ELF-1 (cell line): ENCODE measurements around the gene HIVEP3.

ENCODE experiments used
- DNase-seq: peaks from one replicate; pipeline ENCODE4 v3.0.0-alpha.2; 2016; ENCODE audit warnings: low read depth, low spot score

Gene HIVEP3

DNA sequence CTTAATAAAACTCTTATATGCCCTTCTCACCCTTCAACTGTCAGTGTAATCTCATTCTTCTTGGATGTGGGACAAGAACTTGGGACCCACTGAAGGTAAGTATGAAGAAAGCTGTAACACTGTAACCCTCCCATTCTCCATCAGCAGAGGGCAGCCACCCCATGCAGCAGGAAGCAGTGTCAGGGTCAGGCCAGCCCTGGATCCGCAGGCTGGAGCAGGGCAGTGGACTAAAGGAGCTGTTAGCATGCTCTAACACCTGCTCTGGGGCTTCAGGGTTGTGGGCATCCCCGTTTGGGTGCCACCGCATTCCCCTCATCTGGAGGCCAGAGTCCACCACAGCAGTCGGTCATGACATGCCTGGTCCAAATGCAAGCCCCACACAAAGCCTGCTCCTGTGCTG is 156.5 kb downstream of the HIVEP3 start:
- DNase-seq: no peak

DNA sequence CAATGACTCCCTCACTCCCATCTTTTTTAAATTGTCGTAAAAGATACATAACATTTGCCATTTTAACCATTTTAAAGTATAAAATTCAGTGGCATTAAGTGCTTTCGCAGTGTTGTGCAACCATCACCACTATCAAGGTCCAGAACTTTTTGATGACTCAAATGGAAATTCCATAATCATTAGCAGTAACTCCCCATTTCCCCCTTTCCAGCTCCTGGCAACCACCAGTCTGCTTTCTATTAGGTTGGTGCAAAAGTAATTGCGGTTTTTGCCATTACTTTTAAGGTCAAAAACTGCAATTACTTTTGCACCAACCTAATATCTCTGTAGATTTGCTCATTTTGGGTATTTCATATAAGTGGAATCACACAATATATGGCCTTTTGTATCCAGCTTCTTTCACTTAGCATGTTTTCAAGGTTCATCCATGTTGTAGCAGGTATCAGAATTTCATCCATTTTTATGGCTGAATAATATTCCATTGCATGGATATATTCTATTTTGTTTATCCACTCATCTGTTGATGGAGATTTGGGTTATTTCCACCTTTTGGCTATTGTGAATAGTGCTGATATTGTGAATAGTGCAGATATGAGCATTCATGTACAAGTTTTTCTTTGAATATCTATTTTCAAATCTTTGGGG is 159.7 kb downstream of the HIVEP3 start:
- no peak for DNase-seq

DNA sequence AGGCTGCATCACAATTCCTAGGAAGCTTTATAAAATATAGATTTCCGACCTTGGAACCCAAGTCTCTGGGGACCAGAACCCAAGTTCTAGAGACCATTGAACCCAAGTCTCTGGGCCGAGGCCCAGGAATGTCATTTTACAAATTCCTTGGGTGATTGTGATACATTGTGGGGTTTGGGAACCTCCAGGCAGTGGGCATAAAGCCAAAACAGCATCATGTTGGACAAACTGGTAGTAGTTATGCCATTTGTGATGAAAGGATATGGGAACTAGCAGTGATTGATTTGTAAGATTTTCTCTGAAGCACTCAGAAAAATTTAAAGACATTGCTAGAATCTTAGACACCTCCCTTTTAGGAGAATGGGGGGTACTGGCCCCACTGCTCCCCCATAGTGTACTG is 160.2 kb downstream of the HIVEP3 start:
- no peak for DNase-seq

DNA sequence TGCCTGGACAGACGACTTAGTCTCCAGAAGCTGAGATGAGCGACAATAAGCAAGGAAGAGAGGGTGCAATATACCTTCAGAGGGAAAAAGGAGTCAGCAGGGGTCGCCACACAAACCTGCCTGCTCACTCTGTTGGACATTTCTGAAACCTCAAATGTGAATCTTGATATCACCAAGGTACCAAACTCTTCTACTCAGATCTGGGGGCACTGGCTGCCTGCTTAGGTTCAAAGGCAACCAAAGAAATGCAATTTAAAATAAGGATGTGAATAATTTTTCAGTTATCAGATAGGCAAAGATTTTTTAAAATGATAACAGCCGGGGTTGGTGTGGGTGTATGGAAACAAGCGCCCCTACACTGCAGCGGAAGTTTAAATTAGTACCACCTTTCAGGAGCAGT is 164.2 kb downstream of the HIVEP3 start:
- peak; percentile 14 for DNase-seq

DNA sequence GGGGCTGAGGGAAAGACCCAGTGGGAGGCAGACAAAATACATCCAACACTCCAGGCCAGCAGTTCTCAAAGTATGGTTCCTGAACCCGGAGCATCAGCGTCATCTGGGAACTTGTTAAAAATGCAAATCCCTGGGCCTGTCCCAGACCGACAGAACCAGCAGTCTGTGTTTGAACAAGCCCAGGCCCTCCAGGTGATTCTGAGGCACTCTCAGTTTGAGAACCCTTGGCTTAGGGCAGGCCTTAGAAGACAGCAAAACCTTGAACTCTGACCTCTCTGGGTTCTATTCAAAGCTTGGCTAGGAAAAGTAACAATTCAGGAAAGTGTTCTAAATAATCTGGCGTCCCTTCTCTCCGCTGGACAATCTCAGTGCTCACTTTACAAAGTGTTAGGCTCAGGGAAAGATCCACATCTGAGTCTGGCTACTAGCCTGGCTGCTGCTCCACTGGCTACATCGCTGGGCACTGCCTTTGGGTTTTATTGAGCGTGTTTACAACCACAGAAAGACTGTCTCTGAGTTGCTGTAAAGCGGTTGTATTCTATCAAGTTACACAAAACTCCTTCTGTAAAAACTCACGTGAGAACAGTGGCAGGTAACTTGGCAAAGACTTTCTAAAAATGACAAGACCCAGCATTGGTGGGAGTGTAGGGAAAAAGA is 166.1 kb downstream of the HIVEP3 start:
- DNase-seq: no peak

DNA sequence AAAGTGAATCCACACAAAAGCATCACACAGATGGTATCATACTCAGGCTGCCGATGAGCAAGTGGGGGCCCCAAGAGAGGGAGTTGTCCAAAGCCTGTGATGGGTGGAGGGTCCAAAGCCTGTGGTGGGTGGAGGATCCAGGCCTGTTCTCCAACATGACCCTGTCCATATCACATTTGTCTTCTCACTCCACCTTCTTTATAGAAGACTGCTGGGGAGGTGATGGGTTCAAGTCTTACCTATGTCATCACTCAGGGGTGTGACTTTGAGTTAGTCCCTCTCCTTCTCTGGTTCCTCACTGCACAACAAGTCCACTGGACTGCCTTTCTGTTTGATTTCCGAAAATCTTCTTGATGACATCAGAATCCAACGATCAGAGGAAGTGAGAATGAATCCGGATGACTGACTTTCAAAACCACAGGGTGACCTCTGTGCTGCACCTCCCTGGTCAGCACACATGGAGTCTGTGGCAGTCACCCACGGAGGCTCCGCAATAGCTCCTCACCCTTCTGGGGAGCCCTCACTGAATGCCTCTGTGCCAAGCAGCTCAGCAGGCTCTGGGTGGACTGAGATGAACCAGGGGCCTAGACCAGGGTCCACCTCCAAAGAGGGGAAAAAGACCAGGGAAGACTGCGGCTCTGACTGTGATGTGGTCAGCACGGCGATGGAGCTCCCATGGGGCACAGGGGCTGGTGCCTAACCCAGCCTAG is 166.8 kb downstream of the HIVEP3 start:
- DNase-seq: no peak

DNA sequence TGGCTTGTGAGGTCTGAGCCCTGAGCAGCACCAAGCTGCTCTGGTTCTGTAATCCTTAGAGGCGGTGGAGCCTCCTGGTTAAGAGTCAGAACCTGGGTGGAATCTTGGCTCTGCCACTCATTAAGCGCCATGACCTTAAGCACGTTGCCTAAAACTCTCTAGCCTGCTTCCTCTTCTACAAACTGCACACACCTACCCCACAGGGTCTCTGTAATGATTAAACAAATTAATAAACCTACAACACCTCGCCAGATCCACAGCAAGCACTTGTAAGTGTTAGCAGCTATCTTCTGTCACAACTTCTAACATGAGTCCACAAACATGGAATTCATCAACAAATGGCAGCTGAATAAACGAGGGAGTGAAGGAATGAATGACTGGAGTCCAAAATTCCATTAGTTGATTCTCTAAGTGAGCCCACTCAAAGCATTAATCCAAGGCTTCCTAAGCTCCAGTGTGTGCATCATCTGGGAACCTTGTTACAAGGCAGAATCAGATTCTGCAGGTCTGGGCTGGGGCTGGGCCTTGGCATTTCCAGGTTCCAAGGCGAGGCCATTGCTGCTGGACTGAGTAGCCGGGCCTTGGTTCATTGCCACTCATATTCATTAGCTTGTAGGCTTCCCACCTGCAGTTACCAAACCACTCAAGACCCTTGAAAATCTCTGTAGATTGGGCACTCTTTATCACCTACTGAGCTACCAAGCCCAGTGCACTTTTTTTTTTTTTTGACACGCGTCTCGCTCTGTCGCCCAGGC is 168.6 kb downstream of the HIVEP3 start:
- DNase-seq: no peak

DNA sequence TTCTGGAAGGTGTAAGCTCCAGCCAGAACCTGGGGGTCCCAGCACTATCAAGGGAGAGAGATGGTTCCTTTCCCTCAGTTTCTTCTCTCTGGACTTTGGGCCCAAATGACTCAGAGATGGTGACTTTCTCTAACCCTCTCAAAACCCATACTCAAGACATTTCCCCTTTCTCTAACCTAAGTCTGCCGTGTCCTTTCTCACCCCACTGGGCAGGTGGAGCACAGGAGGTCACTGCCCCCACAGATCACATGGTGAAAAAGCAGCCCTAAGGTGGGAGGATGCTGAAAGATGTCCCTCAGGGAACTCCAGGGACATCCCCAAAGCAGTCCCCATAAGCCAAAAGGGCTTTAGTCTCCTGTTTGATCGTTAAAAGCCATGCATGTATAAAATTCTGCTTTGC is 173.7 kb downstream of the HIVEP3 start:
- DNase-seq: no peak

DNA sequence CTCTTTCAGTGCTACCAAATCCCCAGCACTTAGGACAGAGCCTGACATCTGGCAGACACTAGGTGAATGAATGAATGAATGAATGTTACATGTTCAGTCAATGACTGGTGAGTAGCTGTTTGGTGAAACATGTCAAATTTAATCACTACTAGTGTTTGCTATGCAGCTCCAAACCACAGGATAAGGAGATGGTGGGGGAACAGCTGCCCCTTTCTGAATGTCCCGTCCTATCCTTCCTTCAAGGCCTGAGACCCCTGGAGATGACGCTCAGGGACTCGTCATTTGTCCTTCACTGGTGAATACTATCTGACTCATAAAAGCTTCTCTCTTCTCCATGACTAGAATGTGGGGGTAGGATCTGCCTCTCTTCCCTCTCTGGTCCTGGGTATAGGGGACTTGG is 175.4 kb downstream of the HIVEP3 start:
- DNase-seq: no peak

DNA sequence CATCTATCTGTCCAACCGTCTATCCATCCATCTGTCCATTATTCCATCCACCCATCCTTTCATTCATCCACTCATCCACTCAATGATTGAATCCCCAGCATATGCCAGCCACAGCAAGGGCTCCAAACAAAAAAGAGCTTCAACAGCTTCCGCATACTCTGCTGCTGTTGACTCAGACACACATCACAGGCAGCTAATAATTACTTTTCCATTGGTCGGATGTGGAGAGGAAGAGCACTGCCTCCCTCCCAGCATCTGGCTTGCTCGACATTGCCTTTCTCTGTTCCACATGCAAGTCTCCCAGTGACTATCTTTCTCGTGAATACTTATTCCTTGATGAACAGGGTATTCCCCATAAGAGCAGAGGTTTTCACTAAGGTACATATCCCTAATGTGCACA is 176.5 kb downstream of the HIVEP3 start:
- no peak for DNase-seq

DNA sequence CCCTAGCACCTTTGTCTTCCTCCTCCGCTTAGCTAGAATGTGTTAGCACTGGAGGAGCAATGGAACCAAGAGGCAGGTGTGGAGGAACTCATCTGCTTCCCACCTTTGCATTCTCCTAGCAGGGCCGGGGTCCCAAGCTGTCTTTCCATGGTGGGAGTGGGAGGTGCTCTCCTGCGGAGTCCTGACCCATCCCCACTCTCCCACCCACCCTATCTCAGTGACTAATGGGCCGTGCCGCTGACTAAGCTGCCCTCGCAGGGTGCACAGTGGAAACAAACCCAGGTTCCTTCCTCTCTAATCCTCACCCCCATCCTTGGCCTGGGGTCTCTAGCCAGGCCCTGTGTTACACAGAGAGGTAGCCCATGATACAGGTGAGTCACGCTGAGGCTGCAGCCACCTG is 177.5 kb downstream of the HIVEP3 start:
- no peak for DNase-seq

DNA sequence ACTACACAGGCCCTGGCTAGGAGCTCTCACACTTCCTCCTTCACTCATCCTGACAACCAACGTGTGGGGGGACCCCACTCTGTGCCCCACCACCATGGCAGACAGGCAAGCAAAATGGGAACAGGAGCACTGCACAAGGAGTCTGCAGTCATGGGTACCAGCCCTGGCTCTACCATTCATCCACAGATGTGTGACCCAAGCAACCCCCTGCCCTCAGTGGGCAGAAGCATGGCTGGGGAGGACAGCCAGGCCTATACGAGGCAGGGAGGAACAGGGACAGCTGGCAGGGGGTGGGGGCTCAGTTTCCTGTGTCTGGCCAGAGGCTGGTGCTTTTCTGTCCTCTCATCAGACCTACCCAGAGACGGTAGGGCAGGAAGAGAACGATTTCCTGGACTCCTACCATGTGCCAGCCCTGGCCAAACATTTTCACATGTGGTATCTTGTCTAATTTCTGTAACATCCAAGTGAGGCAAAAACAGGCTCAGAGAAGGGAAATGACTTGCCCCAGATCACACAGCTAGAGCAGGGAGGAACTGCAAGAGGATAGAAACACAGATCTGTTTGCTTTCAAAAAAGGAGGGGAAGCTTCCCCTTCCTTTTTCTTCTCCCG is 178.0 kb downstream of the HIVEP3 start:
- DNase-seq: no peak

DNA sequence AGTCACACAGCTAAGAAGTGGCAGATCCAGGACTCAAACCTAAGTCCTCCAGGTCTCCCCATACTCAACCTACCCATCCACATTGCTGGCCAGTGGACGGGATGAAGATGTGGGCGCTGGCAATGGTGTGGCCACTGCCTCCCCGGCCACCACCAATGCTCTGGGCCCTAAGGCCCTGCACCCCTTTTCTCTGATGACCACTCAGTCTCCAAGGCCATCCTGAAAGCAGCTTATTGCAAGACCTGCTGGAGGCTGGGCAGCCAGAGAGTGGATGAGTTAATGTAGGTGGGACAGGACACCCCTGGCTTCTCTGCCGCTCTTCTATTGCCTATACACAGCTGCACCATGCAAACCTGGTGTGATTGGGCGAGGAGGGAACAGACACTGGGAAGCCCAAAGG is 178.7 kb downstream of the HIVEP3 start:
- no peak for DNase-seq

DNA sequence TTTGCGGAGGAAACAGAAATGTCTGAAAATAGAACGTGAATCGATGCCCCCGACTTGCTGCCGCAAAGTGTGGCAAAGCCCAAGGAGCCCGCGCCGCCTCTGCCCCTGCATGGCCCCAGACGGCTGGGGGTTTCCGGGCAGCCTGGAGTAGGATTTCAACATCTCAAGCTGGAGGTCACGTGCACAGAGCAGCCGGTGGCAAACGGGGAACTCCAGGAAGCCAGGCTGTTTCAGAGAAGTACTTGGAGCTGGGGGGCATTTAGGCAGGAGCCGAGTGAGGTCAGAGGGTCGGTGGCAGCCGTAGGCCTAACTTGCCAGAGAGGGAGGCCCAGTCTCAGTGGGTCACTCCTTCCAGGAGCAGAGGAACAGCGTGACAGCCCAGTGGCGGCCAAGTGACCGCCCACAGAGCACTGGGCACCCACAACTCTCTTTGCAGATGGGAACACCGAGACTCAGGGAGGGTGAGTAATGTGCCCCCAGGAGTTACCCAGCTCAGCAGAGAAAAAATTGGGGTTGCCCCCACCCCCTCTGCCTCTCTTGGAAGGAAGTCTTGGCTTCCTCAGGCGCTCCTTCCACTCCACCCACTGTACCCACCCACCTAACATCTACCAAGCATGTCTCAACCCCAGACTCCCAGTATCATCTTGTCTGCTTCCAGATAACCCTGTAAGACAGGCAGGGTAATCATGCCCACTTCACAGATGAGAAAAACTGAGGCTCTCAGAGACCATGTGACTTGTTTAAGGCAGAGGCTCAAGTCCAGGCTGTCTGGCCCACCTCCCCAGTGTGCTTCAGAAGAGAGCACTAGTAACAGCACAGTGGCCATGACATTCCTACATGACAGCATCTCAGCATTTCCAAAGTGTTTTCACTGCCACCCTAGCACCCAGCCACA is 179.4 kb downstream of the HIVEP3 start:
- DNase-seq: no peak

DNA sequence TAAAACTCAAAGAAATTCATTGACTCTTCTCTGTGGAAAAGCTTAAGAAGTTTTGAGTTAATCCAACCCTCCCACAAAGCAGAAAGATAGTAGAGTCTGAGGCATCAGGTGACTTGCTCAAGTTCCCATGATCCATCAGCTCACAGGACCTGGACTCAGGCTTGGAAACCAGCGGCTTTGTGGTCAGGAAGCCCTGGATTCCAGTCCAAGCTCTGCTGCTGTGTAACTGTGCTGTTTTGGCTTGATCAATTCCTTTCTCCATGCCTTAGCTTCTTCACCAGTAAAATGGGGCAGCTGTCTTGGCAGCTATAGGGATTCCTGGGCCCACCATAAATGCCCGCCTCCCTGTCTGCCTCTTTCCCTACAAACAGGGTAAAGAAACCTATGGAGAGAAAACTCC is 180.2 kb downstream of the HIVEP3 start:
- no peak for DNase-seq

DNA sequence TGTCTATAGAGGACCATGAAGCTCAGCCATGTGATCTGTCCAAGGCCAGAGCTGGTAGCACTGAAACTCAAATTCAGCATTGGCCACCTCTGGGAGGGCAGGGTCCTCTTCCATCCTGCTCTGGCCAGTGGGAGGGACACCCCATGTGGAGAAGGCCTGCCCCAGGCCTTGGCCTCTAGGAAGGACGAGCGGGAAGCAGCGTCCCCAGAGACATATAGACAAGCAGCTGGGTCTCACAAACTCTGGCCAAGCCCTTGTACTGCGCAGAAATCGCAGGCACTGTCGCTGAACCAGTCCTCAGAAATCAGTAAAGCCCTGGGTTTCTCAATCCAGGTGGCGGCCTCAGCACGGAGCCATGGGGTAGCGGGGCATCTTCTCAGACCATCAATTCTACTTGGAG is 180.7 kb downstream of the HIVEP3 start:
- DNase-seq: no peak

DNA sequence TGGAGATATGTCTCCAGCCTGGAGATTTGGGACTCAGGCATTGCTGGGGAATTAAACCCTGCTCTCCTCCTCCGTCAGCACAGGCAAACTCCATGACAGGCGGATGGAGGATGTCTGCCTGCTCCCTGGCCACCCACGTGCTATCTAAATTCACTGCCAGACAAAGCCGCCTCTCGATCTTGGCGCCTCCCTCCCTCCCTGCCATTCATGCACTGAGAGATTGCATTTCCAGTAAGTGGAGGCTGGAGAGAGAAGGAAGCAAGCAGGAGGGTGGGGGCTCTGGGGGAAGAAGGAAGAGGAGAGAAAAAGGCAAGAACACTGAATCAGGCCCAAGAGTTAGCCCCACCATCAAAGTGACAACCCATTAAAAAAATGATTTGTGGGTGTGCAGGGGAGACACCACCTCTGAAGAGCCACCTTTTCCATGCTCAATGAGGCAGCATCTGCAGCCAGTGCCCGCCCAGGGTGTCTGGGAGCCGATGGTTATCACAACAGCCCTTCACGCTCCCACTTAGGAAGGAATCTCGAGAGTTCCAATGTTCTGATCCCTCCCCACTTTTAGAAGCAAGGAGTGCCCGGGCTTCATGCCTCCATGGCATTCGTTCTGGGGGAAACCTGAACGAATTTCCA is 183.0 kb downstream of the HIVEP3 start:
- peak; percentile 22 for DNase-seq

DNA sequence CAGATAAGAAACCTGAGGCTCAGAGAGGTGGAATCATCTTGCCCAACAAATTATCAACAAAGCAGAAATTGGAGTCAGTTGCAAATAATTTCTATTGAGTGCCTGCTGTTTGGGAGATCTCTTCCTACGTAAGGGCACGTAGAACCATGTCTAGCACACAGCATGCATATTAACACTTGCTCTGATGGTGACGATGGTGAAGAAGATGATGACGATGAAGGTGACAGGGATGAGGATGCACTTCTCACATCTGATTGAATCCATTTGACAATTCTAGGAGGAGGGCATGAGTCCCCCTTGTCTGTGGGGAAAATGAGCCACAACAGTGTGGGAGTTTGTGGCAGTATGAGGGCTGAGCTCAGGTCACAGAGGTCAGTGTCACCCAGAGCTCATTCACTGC is 183.6 kb downstream of the HIVEP3 start:
- DNase-seq: no peak

DNA sequence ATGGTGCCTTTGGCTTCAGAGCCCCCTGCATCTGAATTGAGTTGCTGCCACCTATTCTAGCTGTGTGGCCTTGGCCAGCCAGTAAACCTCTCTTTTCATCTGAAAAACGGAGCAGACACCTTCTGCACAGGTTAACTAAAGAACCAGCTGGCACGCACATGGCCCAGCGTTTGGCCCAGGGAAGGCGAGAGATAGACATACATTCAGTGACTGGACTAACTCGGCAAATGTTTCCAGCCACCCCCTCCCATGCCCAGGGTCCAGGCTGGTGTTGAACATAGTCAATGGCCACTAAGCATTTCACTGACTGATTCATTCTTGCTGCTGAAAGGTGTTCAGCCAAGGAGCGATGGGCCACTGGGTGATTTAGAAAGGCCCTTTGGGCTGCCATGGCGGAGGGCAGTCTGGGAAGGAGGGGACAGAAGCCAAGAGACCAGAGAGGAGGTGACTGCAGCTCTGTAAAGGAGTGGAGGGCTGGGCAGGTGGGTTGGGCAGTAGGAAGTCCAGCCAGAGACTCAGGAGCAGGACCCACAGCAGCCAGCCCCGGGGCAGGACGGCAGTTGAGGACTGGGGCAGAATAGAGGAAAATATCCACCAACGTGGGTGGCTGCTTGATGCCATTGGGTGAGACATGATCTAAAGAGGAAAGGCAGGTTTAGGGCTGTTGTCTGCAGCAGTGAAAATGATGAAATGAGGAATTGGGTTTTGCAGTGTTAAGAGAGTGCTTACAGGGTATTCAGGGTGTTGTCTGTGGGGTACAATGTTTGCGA is 184.3 kb downstream of the HIVEP3 start:
- no peak for DNase-seq

DNA sequence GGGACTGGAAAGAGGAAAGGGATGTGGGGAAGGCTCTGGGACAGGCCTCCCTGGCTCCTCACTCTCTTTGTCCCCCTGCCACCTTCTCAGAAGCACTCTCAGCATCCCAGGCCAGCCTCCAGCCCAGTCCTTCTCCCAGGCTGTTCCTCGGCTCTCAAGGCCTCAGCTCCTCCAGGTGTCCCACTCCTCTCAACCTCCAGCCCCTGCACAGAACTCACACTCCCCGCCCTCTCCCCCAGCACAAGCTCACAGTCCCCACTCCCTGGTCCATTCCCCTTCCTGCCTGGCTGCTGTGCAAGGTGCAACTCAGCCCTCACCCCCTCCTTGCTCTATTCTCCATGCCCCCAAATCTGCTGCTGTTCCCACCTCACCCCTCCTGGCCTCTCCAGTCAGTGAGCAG is 185.0 kb downstream of the HIVEP3 start:
- no peak for DNase-seq
